ENCODE results near the gene CARD6. TPM values are rescaled to one million over a fixed set of nuclear protein-coding genes. Genes with fewer than 3 reads are reported as not detected.
"Not testable (repeated sequence)": the region's sequence is repeated elsewhere in the genome, so short reads cannot be mapped to it uniquely, and the experiment has no call there.

CARD6 gene, protein sequence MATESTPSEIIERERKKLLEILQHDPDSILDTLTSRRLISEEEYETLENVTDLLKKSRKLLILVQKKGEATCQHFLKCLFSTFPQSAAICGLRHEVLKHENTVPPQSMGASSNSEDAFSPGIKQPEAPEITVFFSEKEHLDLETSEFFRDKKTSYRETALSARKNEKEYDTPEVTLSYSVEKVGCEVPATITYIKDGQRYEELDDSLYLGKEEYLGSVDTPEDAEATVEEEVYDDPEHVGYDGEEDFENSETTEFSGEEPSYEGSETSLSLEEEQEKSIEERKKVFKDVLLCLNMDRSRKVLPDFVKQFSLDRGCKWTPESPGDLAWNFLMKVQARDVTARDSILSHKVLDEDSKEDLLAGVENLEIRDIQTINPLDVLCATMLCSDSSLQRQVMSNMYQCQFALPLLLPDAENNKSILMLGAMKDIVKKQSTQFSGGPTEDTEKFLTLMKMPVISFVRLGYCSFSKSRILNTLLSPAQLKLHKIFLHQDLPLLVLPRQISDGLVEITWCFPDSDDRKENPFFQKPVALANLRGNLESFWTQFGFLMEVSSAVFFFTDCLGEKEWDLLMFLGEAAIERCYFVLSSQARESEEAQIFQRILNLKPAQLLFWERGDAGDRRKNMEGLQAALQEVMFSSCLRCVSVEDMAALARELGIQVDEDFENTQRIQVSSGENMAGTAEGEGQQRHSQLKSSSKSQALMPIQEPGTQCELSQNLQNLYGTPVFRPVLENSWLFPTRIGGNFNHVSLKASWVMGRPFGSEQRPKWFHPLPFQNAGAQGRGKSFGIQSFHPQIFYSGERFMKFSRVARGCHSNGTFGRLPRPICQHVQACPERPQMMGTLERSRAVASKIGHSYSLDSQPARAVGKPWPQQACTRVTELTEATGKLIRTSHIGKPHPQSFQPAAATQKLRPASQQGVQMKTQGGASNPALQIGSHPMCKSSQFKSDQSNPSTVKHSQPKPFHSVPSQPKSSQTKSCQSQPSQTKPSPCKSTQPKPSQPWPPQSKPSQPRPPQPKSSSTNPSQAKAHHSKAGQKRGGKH
- polyA plus RNA-seq (2011; rRNA removed) = 5.7 and 5.9 TPM in 2 replicates
- polyA plus RNA-seq (2012; cell fraction: cytosol; rRNA removed) = 0.63 and 0.82 TPM in 2 replicates
- polyA plus RNA-seq (2012; cell fraction: nucleus; rRNA removed) = 0.34 and 0.40 TPM in 2 replicates
- polyA plus RNA-seq (2017; fragmentation: RNase III; extraction: RNeasy Plus Mini Kit Qiagen cat#74134 plus additional on column Dnase treatment) = 3.3 to 5.7 TPM (median 5.2 TPM) in 3 replicates
- polyA minus RNA-seq (2011; rRNA and poly(A)+ RNA removed) = 3.6 and 4.7 TPM in 2 replicates

DNA sequence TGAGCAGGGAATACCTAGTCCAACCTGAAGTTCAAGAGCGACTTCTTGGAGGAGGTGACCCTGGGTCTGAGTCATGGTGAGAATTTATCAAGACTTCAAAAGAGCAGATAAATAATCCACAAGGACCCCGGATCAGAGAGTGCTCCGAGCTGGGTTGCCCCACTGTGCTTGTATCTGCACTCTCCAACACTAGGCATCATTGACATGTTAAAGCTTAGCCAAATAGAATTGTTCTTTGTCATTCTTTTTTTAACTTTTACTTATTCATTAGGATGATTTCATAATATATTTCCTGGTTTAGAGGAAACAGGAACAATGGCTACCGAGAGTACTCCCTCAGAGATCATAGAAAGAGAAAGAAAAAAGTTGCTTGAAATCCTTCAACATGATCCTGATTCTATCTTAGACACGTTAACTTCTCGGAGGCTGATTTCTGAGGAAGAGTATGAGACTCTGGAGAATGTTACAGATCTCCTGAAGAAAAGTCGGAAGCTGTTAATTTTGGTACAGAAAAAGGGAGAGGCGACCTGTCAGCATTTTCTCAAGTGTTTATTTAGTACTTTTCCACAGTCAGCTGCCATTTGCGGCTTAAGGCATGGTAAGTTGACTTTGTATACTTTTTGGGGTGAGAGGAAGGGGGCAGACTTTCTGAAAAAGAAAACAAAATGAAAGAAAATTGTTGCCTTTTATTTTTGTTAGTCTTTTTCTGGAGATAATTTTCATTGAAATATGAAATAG, at the start of gene CARD6:
Gene CARD6 (plus strand): TSS at position 300 of the 738 bp plus-strand sequence. CDS start 16 bp downstream, at position 316.
- FAIRE-seq (peak; percentile 82), DNase-seq (ENCODE audit: low read depth in 1 of 2, low spot score in 1 of 2) (peak; percentile 46 to 62), ATAC-seq (peak; percentile 77 to 83; a peak in 5 of 6 replicates)
- Histone ChIP-seq H3K9me3 (no peaks in the 10 kb centered on the region), H3K27ac (peak within 1 kb of the TSS; percentile 87), H3K4me2 (peak within 1 kb of the TSS; percentile 95), H3K4me1 (peaks cover 19% of the 10 kb centered on the region), H3K4me3 (peak within 1 kb of the TSS; percentile 51)
- ChIA-PET CTCF (interaction anchor here (0.6 to 1.5 kb wide), 4 partner anchors 13 to 1337 kb away, joined by 3 to 4 read pairs (median 4); no protein-coding TSS in a partner anchor), POLR2A (interaction anchor here (1.3 kb wide), 1 partner anchor 43 kb away, joined by 3 read pairs; the partner anchor contains the start of gene PRKAA1)
- WGBS (ENCODE audit: missing lambda C conversion rate) = 3% methylated on average over 9 of the region's 9 CpGs
- TF ChIP-seq SREBF2 (IDR thresholded peaks at IDR 0.05) = no peak
- peak; percentile 89 for TF ChIP-seq MAFK (IDR thresholded peaks at IDR 0.05; ENCODE audit: partially characterized antibody)
- peak; percentile 76 for TF ChIP-seq ZFP36 (IDR thresholded peaks at IDR 0.05; ENCODE audit: borderline replicate concordance, partially characterized antibody)
- TF ChIP-seq CBX2 (IDR thresholded peaks at IDR 0.05; ENCODE audit: borderline replicate concordance, low read depth) = no peak
- TF ChIP-seq FOSL2 (IDR thresholded peaks at IDR 0.05) = no peak
- 0 out of 2 replicates have a peak, but pooled peaks have one; percentile 27 for TF ChIP-seq FOSL2 (CRISPR knock-in tag; IDR thresholded peaks at IDR 0.05)

DNA sequence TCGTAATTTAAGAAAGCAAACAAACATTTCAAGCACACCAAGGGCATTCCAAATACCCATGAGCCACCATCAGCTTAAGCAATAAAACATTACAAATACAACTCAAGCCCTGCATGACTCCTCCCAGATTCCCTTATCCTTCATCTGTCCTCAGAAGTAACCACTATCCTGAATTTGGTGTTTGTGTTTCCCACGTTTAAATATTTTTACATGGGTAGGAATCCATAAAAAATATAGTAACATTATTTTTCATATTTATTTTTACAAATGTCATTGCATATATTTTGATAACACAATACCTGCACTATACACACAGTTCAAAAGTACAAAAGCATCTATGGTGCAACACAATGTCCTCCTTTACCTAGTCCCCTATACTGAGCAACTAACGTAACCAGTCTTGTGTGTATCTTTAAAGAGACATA, 49.4 kb upstream of the CARD6 start:
- Histone ChIP-seq H3K4me2 (peak overlapping the region; percentile 59), H3K9me3 (peaks cover 14% of the 10 kb centered on the region), H3K4me1 (peaks cover 48% of the 10 kb centered on the region), H3K27ac (peak overlapping the region in 1 of 2 experiments; percentile 6; a peak in 2 of 6 replicates), H3K4me3 (0 out of 3 replicates have a peak overlapping the region, but pooled peaks have one; percentile 3)
- DNase-seq (ENCODE audit: low read depth in 1 of 2, low spot score in 1 of 2) = peak in 1 of 2 experiments; percentile 27
- POLR2A ChIA-PET = no interaction called here
- no peak for FAIRE-seq
- TF ChIP-seq, protein P1, sequence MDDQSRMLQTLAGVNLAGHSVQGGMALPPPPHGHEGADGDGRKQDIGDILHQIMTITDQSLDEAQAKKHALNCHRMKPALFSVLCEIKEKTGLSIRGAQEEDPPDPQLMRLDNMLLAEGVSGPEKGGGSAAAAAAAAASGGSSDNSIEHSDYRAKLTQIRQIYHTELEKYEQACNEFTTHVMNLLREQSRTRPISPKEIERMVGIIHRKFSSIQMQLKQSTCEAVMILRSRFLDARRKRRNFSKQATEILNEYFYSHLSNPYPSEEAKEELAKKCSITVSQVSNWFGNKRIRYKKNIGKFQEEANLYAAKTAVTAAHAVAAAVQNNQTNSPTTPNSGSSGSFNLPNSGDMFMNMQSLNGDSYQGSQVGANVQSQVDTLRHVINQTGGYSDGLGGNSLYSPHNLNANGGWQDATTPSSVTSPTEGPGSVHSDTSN (IDR thresholded peaks at IDR 0.05) = no peak
- TF ChIP-seq RAD21 (conservative IDR thresholded peaks at IDR 0.05 in 1 of 2, IDR thresholded peaks at IDR 0.05 in 1 of 2) (no peak), ZSCAN20 (CRISPR knock-in tag; IDR thresholded peaks at IDR 0.05) (no peak)
- CTCF ChIA-PET = interaction anchor here (1.1 kb wide), 1 partner anchor 16 kb away, joined by 3 read pairs; no protein-coding TSS in a partner anchor
- WGBS (ENCODE audit: missing lambda C conversion rate) = 12% methylated on average over 3 of the region's 3 CpGs
- ATAC-seq = peak; percentile 82 to 83; a peak in 4 of 6 replicates

DNA sequence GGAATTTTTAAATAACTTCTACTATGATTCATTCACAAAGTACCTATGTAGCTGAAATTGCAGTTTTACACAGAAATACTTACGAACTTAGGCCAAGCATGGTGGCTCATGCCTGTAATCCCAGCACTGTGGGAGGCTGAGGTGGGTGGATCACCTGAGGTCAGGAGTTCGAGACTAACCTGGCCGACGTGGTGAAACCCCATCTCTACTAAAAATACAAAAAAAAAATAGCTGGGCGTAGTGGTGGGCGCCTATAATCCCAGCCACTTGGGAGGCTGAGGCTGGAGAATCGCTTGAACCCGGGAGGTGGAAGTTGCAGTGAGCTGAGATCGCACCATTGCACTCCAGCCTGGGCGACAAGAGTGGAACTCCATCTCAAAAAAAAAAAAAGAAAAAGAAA, 48.5 kb upstream of the CARD6 start:
- WGBS (ENCODE audit: missing lambda C conversion rate) = 86% methylated on average over 10 of the region's 10 CpGs
- POLR2A ChIA-PET; H3K4me3 ChIP-seq; H3K27ac ChIP-seq; ATAC-seq; H3K9me3 ChIP-seq; FAIRE-seq; DNase-seq (ENCODE audit: low read depth in 1 of 2, low spot score in 1 of 2): not testable (repeated sequence)
- peaks cover 48% of the 10 kb centered on the region for H3K4me1 ChIP-seq
- CTCF ChIA-PET = interaction anchor here (0.7 kb wide), 1 partner anchor 1191 kb away, joined by 3 read pairs; no protein-coding TSS in a partner anchor
- peak overlapping the region; percentile 59; the same call in 2 of the 3 replicates for H3K4me2 ChIP-seq

DNA sequence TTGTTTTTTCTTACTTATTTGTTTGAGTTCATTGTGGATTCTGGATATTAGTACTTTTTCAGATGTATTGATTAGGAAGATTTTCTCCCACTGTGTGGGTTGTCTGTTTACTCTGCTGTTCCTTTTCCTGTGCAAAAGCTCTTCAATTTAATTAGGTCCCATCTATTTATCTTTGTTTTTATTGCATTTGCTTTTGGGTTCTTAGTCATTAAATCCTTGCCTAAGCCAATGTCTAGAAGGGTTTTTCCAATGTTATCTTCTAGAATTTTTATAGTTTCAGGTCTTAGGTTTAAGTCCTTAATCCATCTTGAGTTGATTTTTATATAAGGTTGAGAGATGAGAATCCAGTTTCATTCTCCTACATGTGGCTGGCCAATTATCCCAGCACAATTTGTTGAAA, 46.8 kb upstream of the CARD6 start:
- CTCF ChIA-PET; H3K4me2 ChIP-seq; ATAC-seq; DNase-seq (ENCODE audit: low read depth in 1 of 2, low spot score in 1 of 2); FAIRE-seq; H3K4me3 ChIP-seq; POLR2A ChIA-PET; H3K27ac ChIP-seq; H3K9me3 ChIP-seq: not testable (repeated sequence)
- H3K4me1 ChIP-seq = peaks cover 51% of the 10 kb centered on the region

DNA sequence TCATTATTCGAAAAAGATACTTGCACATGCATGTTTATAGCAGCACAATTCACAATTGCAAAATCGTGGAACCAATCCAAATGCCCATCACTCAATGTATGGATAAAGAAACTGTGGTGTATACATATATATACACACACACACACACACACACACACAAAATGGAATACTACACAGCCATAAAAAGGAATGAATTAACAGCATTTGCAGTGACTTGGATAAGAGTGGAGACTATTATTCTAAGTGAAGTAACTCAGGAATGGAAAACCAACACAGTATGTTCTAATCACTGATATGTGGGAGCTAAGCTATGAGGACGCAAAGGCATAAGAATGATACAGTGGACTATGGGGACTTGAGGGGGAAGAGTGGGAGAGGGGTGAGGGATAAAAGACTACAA, 46.3 kb upstream of the CARD6 start:
- FAIRE-seq; ATAC-seq; H3K4me3 ChIP-seq; DNase-seq (ENCODE audit: low read depth in 1 of 2, low spot score in 1 of 2); POLR2A ChIA-PET; H3K27ac ChIP-seq; H3K4me2 ChIP-seq; CTCF ChIA-PET; H3K9me3 ChIP-seq: not testable (repeated sequence)
- H3K4me1 ChIP-seq = peaks cover 56% of the 10 kb centered on the region
- WGBS (ENCODE audit: missing lambda C conversion rate) = 89% methylated on average over 3 of the region's 3 CpGs

Data from A549 (cell line).